ENCODE measurements around the gene CBS.
A peak's percentile ranks its signal among the peaks of the same experiment; 100 is the strongest.
"Not testable (repeated sequence)": the region's sequence is repeated elsewhere in the genome, so short reads cannot be mapped to it uniquely, and the experiment has no call there.

The CBS gene

DNA sequence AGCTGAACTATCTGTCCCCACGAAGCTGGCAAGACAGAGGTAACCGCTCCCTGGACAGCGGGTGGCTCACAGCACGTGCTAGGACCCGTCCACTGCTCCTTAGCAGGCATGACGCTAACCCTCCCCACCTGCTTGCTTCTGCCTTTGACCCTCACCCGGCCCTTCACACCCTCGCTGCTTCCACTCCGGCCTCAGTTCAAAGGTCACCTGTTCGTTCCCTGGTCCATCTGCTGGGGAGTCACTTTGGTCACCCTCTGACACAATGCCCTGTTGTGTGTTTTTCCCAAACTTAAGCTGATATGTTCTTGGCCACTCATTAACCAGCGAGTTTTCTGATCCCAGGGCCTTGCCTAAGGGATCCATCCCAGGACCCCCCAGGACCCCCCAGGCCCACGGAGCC is 7.6 kb downstream of the CBS start:
- not testable (repeated sequence) for DNase-seq (ENCODE audit: low read depth in 2 of 2)

DNA sequence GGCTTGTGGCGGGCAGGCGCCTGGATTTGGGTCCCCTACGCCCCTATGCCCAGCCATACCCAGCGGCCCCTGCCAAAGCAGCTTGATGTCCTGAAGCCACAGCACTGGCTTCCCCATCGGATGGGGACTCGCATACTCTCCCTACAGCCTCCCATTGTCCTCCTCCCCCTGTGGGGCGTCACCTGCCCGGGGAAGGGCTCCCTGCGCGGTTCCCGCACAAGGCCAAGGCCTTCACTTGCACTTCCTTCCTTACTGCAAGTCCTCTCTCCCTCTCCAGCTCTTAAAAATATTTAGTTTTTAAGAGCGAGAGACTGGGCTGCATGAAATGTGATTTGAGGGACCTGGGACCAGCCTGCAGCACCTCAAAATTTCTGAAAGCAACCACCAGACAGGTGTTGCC is 8.9 kb downstream of the CBS start:
- not testable (repeated sequence) for DNase-seq (ENCODE audit: low read depth in 2 of 2)

DNA sequence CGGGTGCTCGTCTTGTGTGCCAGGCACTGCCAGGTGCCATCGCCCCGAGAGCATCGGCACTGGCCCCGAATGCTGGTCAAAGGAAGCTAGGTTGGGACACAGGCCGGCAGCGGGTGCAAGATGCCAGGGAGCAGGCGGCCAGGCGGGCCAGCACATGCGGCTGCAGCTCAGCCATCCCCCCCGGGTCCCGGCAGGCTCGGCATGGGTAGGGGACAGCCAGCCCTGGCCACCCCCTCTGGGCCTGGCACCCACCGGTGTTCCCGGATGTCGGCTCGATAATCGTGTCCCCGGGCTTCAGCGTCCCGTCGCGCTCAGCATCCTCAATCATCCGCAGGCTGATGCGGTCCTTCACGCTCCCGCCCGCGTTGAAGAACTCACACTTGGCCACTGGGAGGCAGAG is 9.6 kb downstream of the CBS start:
- DNase-seq (ENCODE audit: low read depth in 2 of 2), result not testable (repeated sequence)

DNA sequence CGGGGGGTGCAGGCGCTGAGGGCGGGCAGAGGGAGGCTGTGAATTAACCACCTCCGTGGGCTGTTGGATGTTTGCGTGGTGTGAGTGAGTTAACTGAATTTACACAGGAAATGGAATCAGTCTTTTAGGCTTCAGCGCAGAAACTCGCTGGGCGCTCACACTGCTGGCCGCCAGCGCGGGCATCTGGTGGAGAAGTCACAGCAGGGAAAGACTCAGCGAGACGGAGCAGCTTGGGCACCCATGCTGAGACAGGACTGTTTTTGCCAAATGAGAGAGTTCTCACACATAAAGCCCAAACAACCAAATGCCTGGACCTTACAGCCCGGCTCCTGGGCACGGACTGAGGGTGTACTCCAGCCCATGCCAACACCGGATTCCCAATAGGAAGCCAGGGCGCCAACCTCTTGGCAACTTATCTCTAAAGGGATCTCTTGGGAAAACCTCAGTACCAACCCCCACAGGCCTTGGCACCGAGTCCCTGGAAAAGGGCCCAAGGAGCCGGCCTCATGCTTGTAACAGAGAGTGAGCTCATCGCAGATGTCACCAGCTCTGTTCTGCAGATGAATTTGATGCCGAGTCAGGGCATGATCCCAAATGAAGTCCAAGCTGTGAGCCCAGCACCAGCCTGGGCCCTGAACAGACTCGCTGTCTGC is 11.2 kb downstream of the CBS start:
- not testable (repeated sequence) for DNase-seq (ENCODE audit: low read depth in 2 of 2)

DNA sequence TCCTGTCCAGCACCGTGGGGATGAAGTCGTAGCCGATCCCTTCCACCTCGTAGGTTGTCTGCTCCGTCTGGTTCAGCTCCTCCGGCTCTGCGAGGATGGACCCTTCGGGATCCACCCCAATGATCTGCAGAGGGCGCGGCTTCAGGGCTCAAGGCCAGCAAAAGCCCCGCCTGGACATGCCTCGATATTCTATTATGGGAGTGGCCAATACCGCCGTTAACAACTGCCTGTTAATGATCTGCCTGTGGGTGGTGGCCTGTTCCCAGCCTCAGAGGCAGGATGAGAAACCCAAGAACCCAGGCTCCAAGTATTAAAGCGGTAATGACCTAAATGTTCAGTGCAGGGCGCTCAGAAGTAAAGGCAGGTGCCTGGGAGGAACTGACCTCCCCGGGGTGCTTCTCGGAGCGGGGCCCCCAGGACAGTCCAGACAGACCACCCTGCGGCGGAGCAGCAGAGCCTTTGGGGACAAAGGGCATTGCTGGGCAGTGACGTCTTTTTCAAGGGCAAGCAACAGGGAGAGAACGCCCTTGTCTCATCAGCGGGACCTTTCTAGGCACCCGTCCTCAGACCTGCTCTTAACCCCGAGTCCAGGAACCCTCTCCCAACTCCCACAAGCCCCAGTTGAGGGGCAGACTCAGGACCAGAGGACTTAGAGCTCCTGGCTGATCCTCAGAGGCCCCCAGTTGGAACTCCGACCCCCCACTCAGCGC is 12.5 kb downstream of the CBS start:
- not testable (repeated sequence) for DNase-seq (ENCODE audit: low read depth in 2 of 2)

DNA sequence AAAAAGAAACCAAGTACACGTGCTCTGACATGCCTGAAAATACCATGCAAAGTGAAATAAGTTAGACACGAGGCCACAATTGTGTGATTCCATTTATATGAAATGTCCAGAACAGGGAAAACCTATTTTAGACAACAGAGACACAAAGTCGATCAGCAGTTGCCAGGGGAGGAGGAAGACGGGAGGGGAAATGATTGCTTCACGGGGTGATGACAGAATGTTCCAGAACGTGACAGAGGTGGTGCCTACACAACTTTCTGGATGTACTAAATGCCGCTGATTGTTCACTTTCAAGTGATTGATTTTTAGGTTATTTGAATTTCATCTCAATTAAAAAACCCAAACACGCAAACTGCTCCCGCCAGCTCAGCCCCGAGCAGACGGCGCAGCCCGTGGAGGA is 22.5 kb downstream of the CBS start:
- not testable (repeated sequence) for DNase-seq (ENCODE audit: low read depth in 2 of 2)

DNA sequence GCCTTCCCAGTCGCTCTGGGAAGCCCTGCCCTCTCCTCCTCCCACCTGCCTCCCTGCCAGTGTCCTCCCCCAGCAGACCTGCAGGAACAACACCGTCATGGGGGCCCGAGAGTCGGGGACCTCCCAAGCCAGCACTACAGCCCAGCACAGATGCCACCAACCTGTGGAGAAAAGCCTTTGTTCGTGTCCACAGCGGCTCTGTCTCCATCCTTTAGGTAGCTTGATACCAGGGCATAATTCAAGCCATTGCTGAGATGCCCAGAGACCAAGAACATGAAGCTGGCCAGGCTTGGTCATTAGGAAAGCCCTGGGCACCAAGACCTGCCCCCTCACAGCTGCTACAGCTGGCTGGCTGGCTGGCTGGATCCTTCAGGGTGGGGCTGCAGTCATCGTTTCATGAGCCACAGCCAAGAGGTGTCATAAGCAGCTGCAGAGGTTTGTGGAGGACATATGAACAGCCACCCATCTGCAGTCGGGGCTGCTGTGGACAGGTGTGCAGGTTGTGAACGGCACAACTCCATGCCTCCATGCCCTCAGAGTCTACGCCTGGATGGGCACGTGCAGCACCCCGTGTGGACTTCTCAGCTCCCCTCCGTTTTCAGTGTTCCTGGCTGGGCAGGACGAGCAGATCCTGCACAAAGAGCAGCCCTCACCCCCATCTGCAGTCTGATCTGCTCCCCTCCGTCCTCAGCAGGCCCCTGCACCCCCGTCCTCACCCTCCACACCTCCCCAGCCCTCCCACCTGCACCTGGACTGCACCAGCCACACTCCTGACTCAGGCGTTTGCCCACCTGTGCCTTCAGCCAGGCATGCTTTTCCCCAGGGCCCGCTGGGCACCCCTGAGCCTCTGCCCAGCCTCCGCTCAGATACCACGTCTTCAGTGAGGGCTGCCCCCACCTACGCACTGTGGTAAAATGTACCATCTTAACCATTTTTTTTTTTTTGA is 29.5 kb downstream of the CBS start:
- not testable (repeated sequence) for DNase-seq (ENCODE audit: low read depth in 2 of 2)

DNA sequence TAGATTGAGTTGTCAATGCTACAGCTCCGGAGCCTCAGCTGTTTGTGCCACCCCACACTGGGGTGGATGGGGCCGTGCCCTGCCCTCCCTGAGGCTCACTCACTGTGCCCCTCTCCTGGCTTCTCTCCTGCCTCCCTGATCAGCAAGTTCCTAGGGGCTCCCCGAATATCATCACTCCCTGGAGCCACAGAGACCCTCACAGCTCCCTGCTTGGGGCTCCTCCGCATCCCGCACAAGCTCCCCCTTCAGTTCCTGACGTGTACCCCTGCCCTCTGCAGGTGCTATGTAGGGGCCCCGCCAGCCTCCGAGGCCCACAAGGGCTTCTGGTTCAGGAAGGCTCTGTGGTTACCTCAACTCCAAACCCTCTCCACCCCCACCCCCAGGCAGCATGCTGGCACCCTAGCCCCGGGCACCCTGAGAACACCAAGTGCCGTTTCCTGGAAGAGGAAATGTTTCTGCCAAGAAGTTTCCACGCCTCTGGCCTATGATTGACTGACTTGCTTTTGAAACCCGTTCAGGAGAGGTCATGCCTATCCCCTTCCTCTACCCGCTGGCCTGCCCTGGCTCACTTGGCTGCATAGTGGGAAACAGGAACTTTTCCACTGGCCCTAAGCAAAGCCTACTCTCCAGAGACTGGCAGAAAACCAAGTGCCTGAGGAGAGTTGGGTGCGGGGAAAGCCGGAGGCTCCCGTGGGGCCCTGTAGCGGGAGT is 30.3 kb downstream of the CBS start:
- DNase-seq (ENCODE audit: low read depth in 2 of 2), result not testable (repeated sequence)

DNA sequence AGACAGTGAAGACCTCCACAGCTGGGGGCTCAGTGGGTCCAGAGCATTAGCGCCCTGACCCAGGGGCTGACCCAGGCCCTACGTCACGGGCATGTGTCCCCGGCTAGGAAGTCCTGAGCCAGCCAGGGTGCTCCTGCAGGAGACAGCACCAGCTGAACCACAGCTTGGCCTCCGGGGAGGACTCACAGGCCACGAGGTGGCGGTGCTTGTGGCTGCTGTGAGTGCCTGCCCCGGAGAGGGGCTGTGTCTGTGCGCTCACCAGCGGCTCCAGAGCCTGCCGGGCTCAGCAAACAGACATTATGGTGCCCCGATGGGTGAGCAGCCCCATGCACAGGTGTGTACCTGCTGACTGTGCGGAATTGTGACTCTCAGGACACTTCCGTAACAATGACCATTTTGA is 31.1 kb downstream of the CBS start:
- DNase-seq (ENCODE audit: low read depth in 2 of 2), result not testable (repeated sequence)

DNA sequence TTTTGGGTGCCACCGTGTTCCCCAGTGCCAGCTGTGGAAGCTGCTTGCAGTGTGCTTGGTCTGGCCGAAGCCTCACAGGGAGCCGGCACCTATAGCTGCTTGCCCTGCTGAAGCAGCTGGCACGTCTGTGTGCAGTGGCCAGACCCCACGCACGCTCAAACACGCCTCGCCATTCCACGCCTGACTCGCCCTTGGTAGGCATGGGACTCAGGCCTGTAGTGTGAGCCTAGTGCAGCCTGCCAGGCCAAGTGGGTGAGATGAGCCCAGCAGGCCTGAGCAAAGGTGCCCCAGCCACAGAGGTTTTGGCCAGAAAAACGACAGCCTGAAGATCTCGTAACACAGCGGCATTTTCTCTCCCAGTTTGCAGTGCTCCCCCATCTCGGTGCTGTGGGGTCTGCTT is 32.3 kb downstream of the CBS start:
- not testable (repeated sequence) for DNase-seq (ENCODE audit: low read depth in 2 of 2)

DNA sequence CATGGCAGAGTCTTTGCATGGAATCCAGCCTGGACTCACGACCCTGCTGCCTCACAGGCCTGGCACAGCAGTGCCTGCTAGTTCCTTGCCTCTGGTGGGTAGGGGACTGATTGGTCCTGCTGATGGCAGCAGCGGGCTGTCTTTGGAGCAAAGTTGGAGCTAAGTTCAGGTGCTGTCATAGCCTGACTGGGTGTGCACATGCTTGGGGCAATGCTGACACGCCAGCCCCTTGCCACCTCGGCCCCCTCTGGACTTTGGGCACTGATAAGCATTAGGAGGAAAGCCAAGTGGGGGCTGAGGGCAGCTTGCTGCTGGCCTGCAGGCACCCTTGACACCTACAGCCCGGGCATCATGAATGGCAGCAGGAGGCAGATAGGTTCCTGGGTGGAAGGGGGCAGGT is 33.5 kb downstream of the CBS start:
- DNase-seq (ENCODE audit: low read depth in 2 of 2), result not testable (repeated sequence)

DNA sequence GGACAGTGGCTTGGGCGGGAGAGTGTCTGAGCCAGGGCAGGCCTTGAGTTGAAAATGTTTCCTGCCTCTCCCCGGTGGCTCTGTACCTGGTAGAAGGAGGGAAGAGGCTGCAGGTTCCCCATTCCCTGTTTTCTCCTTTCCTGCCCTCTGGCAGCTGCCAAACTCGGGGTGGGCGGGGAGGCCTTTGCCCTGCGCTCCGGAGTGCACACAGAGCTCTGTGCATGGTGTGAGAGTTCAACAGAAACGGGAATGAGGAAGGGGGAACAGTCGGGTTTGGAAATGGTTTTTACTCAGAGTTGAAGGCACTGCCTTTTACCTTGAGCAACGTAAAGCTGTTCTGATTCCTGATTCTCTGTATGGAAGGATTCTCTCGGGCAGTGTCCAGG is 37.0 kb downstream of the CBS start:
- DNase-seq (ENCODE audit: low read depth in 2 of 2), result not testable (repeated sequence)

DNA sequence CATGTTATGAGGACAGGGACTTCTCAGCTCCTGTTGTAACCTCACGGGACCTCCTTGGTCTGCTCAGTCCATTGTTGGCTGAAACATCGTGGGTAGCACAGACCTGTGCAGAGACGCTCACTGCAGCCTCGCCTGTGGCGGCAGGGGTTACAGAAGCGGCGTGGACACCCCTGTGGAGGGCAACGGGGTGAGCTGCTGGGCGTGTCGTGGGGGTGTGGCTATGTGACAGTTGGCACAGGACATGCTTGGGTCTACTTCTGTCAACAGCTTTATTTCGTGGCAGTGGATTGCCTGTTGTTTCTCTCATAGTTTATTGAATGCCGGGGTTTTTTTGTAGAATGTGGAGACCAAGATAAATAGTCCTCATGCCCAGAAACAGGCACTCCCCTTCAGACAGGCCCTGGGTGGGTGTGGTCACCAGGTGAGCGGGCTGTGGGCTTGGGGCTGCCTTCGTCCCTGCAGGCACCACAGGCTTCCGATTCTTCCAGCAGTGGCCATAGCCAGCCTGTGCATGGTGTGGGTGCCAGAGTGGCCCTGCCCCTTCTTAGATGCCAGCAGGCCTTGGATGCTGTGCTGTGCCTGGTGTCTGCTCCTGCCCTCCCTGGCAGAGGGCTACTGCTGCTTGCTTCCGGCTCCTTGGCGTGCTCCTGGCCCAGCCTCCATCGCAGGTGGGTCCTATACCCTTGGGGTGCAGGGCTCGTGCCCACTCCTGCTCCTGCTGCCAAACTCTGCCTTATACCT is 37.5 kb downstream of the CBS start:
- not testable (repeated sequence) for DNase-seq (ENCODE audit: low read depth in 2 of 2)

DNA sequence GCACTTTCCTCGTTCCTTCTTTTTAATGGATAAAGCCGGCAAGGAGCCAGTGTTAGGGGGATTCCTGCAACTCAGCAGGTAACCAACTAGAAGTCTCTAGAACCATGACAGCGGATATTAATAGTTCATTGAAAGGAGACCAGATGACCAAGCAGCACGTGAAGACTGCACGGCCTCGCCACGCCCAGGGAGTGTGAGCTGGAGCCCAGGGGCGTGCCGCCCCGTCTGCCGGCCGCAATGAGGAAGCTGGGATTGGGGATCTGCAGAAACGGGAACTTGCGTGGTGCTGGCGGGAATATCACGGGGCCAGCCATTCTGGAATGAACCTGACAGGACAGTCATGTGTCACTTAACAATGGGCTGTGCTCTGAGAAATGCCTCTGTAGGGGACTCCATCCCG is 38.7 kb downstream of the CBS start:
- DNase-seq (ENCODE audit: low read depth in 2 of 2), result not testable (repeated sequence)

DNA sequence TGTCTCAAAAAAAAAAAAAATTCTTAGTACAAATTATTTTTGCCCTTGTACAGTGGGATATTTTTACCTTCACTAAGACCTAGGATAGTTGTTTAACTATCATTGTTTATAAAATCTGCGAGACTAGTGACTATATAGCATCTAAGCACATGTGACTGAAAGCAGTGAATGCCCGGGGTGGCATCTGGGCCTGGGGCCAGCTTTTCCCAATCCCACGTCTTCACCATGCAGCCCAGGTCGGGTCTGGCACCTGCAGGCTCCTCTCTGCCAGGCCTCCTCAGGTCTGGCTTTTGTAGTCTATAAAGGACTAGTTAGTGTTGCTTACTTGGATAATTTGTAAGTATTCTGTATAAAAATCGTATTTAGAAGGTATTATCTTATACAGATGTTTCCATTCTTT is 40.8 kb downstream of the CBS start:
- DNase-seq (ENCODE audit: low read depth in 2 of 2), result no peak

DNA sequence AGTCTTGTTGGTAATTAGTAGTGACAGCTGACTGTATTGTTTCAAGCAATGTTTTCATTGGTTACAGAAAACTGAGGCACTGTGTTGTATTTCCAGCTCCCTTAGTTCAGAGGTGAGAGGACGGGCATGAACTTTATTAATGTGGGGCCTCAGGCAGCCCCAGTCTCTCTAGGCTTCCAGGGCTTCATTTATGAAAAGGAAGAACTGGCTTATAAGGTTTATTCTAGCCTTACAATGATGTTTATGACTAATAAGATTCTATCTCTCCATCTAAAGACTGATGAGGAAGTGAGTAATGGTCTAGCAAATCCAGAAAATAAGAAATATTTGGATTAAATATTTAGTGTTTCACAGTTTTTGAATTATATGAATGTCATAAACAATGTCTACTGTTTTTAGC is 41.5 kb downstream of the CBS start:
- no peak for DNase-seq (ENCODE audit: low read depth in 2 of 2)

DNA sequence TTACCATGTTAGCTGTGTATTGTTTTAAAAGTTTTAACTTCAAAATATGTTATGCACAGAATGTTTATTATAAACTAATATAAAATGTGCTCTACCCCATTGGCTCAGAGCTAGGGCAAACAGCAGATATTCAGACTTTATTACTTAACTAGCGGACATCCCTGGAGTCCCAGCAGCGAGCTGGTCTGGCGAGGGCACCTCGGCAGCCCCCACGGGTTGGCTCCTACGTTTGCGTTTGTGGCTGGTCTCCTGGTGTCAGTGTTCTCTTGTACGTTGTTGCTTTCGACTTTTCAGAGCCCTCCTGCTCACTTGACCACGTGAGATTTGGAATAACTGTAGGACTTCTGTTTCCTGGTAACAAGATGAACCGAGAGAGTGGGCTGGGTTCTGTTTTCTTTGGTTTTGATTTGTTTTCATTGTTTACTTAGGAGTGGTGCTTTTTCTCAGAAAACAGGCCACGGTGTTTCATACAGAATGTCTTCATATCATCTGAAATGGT is 44.5 kb downstream of the CBS start:
- DNase-seq (ENCODE audit: low read depth in 2 of 2), result no peak

DNA sequence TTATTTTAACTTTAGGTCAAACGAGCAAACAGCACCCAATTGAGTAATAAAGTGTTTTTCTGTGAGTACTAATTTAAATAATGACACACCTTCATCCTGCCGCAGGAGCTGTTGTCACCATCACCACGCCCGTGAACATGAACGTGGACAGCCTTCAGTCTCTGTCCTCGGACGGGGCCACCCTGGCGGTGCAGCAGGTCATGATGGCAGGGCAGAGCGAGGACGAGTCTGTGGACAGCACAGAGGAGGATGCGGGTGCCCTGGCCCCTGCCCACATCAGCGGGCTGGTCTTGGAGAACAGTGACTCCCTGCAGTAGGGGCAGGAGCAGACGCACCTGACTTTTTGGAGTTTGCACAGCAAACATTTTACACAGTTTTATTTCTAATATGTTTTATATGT is 45.9 kb downstream of the CBS start:
- DNase-seq (ENCODE audit: low read depth in 2 of 2), result no peak

DNA sequence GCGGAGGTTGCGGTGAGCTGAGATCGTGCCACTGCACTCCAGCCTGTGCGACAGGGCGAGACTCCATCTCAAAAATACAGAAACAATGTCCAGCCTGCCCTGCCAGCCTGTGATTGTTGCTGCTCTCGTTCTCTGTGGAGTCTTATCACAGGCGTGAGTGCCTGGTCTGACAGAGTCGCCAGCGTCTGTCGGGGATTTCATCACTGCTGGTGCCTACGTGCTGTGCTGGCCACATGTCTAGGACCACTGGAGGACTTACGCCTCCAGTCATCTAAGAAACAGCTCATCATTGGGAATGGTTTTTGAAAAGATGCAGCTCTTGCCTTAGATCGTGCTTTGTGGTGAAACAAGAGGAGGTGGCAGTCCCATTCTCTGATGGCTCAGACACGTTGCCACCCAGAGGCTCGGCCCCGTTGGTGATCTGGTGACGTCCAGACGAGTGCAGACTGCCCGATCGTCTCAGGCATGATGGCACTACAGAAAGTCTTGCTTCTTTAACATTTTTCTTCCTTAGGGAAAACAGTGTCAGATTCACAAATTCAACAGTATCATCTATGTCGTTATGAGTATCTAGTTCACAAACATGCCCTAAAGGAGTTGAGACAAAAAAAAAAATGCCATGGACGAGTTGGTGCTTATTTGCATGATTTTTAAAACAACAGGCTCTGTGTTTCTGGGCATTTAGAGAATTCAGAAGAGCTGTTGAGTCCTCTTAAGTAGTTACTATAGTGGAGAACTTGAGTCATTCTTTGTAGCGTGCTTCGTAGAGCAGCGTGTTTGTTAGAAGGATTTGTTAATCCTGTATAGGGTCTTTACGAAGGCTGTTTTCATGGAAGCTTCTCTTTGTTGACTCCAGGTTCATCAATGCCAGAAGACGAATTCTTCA is 47.5 kb downstream of the CBS start:
- no peak for DNase-seq (ENCODE audit: low read depth in 2 of 2)

DNA sequence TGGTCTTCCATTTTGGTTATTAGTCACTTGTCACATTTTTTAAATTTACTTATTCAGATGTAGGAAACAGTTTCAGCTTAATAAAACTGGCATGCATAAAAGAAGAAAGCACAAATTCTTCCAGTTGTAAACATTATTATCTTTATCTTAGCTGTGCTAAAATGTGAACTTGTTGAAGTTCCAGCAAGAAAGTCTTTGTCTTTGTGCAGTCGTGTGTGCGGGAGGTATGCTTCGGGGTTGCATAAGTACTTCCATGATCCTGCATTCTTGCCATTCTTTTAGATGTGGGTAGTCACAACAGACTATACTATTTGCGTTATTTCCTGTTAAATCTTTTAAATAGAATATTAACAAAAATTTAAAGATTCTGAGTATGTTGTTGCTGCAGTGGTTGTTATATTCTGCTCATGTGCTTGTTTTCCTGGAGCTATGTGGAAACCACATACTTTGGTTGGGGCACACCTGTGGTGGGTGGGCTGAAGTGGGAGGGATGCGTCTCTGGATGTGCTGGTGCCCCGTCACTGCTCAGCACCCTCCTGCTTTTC is 49.9 kb downstream of the CBS start:
- DNase-seq (ENCODE audit: low read depth in 2 of 2), result peak; percentile 30 to 42

Data from fibroblast of skin of left quadriceps (primary cell).